NAMALWA (cell line): ENCODE data around the gene AGA.
A peak's percentile ranks its signal among the peaks of the same experiment; 100 is the strongest.

Source experiments
- DNase-seq: peaks from one replicate; pipeline ENCODE4 v3.0.0-alpha.2; 2015; ENCODE audit warnings: low spot score

The AGA gene

DNA sequence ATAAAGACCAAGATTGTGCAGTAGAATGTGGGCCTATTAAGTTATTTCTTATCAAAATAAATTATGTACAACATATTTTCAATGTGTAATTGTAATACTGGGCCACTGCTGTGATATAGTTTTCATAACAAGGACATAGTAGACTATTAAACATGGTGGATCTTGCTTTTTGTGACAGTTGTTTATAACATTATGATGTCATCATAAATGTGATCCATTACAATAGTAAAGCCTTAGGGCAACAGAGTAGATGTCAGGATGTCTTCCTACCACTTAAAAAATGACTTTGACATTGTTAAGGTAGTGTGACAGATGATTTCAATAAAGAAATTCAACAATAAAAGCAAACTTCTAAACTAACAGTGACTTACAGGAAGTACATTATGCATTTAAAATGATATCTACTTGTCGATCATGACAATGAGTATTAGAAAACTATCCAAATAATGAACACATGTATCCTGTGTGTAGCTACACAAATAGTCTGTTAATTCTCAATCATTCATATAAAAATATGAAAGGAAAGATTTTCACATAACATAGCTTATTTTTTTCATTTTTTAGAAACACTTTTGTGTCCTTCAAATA lies 5.3 kb upstream of the AGA start:
- no peak for DNase-seq

- no peak for DNase-seq
Observed at GRCh38 chr4:177446586-177446985, 4.3 kb upstream of the AGA start.

DNA sequence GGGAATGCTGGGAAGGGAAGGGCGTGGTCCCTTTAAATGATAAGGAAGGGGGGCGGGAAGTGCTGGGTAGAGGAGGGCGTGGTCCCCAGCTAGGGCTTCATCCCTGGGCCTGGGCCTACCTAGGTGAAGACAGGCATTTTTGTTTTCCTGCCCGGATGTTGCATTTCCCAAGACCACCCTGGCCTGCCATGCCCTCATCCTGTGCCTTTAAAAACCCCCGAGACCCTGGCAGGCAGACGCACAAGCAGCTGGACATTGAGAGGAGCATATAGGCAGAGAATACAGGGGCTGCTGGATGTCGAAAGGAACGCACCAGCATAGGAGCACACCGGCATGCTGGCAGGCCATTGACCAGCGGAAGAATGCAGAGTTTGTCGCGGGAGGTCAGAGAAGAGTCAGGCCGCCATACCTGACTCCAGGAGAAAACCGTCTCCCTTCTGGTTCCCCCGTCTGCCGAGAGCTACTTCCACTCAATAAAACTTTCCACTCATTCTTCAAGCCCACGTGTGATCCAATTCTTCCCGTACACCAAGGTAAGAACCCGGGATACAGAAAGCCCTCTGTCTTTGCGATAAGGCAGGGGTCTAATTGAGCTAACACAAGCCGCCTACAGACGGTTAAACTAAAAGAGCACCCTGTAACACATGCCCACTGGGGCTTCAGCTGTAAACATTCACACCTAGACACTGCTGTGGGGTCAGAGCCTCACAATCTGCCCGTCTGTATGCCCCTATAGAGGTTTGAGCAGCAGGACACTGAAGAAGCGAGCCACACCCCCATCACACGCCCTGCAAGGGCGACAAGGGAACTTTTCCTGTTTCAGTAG lies 2.9 kb upstream of the AGA start:
- no peak for DNase-seq

- peak; percentile 85 for DNase-seq
Observed at GRCh38 chr4:177441061-177441802, 1.0 kb downstream of the AGA start.

- DNase-seq: no peak
Observed at GRCh38 chr4:177436456-177436855, 5.8 kb downstream of the AGA start.

GRCh38 chr4:177434667-177435066 lies 7.6 kb downstream of the AGA start:
- DNase-seq: no peak

GRCh38 chr4:177427192-177427591 lies 15.0 kb downstream of the AGA start:
- no peak for DNase-seq

GRCh38 chr4:177419434-177419833 lies 22.8 kb downstream of the AGA start:
- no peak for DNase-seq

DNA sequence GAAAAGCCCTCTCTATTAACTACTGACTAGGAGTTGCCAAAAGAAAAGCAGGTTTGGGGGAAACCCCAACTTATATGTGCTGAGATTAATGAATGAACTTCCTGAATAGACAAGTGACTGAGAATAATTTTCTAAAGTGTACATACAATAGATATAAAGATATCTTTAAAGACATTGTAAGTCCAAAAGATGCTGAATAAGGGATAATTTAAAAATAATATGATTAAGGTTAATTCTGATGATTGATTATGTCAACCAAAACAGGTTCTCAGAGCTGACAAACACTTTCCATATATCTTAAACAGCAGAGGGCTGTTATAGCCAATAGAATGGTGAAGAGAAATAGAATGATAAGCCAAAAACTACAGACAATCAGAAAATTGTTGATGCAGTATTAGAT lies 28.6 kb downstream of the AGA start:
- DNase-seq: no peak

- no peak for DNase-seq
Observed at GRCh38 chr4:177413076-177413475, 29.2 kb downstream of the AGA start.

- no peak for DNase-seq
Observed at GRCh38 chr4:177411996-177412395, 30.2 kb downstream of the AGA start.

- DNase-seq: no peak
Observed at GRCh38 chr4:177410566-177410965, 31.7 kb downstream of the AGA start.

GRCh38 chr4:177408023-177408422 lies 34.2 kb downstream of the AGA start:
- no peak for DNase-seq

DNA sequence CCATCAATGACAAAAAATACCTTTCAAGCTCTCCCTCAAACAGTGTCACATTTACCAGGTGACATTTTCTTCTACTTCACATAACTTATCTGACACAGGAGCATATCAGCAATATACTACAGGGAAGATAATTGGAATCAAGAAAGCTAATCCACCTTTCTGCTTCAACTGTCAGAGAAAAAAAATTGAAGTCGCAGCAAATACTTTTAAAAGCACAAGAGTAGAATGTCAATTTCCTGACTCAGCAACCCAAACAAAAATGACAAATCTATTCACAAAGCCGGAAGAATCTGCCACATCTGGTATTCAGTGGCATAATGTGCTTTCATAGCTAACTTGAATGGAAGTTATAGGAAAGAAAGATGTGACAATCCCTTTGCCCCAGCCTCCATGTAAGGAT lies 36.7 kb downstream of the AGA start:
- DNase-seq: no peak

DNA sequence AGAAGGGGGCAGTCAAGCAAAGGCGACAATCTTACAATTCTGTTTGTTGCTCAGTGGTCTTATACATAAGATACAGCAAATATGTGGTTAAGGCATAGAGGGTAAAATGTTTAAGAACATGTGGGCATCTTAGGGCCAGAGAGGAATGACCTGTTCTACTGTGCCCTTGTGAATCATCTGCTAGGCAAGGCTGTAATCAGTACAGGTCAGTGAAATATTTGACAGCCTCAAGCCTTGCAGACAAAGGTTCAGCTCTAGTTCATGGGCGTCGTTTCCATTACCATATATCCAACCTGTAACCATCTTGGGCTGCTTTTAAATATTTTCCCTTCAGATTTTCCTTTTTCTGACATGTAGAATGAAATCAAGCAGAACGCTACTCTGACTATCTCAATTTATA lies 37.3 kb downstream of the AGA start:
- DNase-seq: no peak

DNA sequence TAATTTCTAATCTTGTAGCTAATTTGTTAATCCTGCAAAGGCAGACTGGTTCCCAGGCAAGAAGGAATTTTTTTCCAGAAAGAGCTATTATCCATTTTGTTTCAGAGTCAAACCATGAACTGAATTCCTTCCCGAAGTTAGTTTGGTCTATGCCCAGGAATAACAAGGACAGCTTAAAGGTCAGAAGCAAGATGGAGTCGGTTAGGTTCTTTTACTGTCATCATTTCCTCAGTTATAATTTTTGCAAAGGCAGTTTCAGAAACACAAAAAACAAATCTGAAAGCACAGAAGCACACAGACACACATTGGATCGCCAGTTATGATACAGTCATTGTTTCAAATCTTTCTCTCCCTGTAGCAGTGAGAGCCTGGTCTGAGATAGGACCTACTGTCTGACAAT lies 37.9 kb downstream of the AGA start:
- no peak for DNase-seq

GRCh38 chr4:177403746-177404145 lies 38.5 kb downstream of the AGA start:
- DNase-seq: no peak

GRCh38 chr4:177401658-177402273 lies 40.5 kb downstream of the AGA start:
- no peak for DNase-seq

DNA sequence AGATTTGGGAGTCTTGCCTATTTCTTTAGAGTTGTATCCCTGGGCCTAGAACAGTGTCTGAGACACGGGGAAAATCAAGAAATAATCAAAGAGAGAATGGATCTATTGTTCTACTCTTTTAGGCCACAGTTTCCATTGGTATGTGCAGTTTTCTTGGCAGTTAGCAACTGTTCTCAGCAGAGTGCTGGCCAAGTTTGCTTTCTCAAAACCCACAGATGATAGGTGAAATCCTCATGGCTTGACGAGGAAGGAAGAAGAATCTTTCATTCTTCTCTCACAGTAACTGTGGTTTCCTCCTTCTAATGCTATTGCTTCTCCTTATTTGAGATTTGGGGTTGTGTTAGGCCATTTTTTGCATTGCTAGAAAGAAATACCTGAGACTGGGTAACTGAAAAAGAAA lies 42.2 kb downstream of the AGA start:
- DNase-seq: no peak

DNA sequence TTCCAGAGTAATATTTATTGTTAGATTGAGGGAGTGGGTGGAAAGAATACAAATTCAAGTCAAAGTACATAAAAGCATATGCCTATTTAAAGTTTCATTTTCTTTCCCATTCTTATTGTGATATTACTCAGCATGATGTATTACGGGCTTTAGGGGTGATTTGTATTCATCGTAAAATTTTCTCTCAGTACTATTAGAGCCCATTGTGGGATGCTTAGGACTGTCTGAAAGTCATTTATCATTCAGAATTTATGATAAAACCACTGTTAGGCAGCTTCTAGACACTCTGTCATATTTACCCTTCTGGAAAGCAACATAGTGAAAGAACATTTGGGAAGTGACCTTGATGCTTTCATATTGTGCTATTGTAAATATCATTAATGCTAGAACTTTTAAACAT lies 45.9 kb downstream of the AGA start:
- DNase-seq: no peak

- no peak for DNase-seq
Observed at GRCh38 chr4:177393236-177393635, 49.0 kb downstream of the AGA start.

DNA sequence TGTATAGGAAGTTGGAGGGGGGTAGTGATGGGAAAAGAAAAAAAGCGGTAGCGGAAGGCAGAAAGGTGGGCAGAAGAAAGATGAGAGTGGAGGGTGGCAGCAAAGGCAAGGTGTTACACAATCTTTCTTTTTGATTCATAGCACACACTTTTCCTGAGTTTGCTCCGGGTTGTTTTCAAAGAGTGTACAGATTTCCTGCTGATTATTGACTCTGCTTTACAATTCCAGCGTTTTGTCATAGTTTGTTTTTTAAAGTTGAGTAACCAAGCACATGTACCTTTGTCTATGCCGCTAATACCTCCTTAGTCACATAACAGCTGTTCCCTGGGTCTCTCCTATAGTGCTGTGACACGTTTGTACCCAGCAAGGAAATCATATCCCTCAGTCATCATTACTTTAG lies 50.3 kb downstream of the AGA start:
- no peak for DNase-seq

GRCh38 chr4:177391287-177391686 lies 51.0 kb downstream of the AGA start:
- DNase-seq: no peak
